CD14-positive monocyte (primary cell): ENCODE results near the gene KCTD2. TPM values are rescaled to one million over a fixed set of nuclear protein-coding genes. Genes with fewer than 3 reads are reported as not detected.

Source experiments
- DNase-seq, 3 donors: peaks; one replicate each; pipeline ENCODE4 v3.0.0-alpha.2; 2011 to 2022
- H2AFZ ChIP-seq: 2 replicates; pipeline ENCODE4 v1.6.0; 2012; ENCODE audit warnings: mild to moderate bottlenecking, low read depth, low read length, inconsistent platforms; ENCODE audit not compliant: insufficient read depth, poor library complexity, severe bottlenecking
- H3K27ac ChIP-seq, 2 donors: 1 replicate in 1 of 2; 2 replicates in 1 of 2; pipeline ENCODE4 v1.5.1; 2012 to 2013; ENCODE audit warnings: low read length in 2 of 2, control low read depth in 1 of 2, inconsistent platforms in 1 of 2, low read depth in 1 of 2, mild to moderate bottlenecking in 1 of 2
- H3K27me3 ChIP-seq, 2 donors: one replicate each; pipeline versions ENCODE4 v1.6.0 to v1.6.1; 2011 to 2013; ENCODE audit warnings: low read length in 2 of 2; ENCODE audit not compliant: control insufficient read depth in 2 of 2, insufficient read depth in 2 of 2
- H3K36me3 ChIP-seq, 2 donors: replicated peaks in 1 of 2; 1 replicate in 1 of 2; 2 replicates in 1 of 2; pipeline versions ENCODE4 v1.5.1 to v1.6.1; 2012 to 2013; ENCODE audit warnings: low read length in 2 of 2, control low read depth in 1 of 2, inconsistent platforms in 1 of 2, mild to moderate bottlenecking in 1 of 2; ENCODE audit not compliant: insufficient read depth in 2 of 2, control insufficient read depth in 1 of 2
- H3K4me1 ChIP-seq, 2 donors: 1 replicate in 1 of 2; 2 replicates in 1 of 2; pipeline versions ENCODE4 v1.5.1 to v1.6.1; 2012 to 2013; ENCODE audit warnings: low read length in 2 of 2, control low read depth in 1 of 2, inconsistent platforms in 1 of 2, mild to moderate bottlenecking in 1 of 2, moderate library complexity in 1 of 2; ENCODE audit not compliant: insufficient read depth in 2 of 2, control insufficient read depth in 1 of 2
- H3K4me2 ChIP-seq: replicated peaks from 2 replicates; pipeline ENCODE3; 2012; ENCODE audit warnings: low read length, moderate library complexity, mild to moderate bottlenecking; ENCODE audit not compliant: poor library complexity, severe bottlenecking; ENCODE audit errors: extremely low read depth
- H3K4me3 ChIP-seq, 3 experiments: fragments of 200-600 bp in 1 of 3; sonication (generic) in 1 of 3; replicated peaks in 1 of 3; 1 replicate in 2 of 3; 2 replicates in 1 of 3; pipeline ENCODE4 v1.5.1; 2011 to 2013; ENCODE audit warnings: low read length in 3 of 3, mild to moderate bottlenecking in 3 of 3, control low read depth in 2 of 3, low read depth in 2 of 3, inconsistent platforms in 1 of 3, moderate library complexity in 1 of 3
- H3K79me2 ChIP-seq: 2 replicates; pipeline ENCODE4 v1.6.0; 2012; ENCODE audit warnings: mild to moderate bottlenecking, control low read depth, inconsistent platforms, low read length, moderate library complexity; ENCODE audit not compliant: insufficient read depth
- H3K9ac ChIP-seq: 2 replicates; pipeline ENCODE4 v1.6.0; 2017; ENCODE audit warnings: low read length, mild to moderate bottlenecking; ENCODE audit not compliant: insufficient read depth, poor library complexity, severe bottlenecking
- H3K9me3 ChIP-seq, 2 donors: replicated peaks in 1 of 2; 1 replicate in 1 of 2; 2 replicates in 1 of 2; pipeline versions ENCODE4 v1.5.1 to v1.6.1; 2012 to 2013; ENCODE audit warnings: low read length in 2 of 2, control low read depth in 1 of 2; ENCODE audit not compliant: control insufficient read depth in 1 of 2, insufficient read depth in 1 of 2
- H4K20me1 ChIP-seq: 2 replicates; pipeline ENCODE4 v1.6.0; 2012; ENCODE audit warnings: mild to moderate bottlenecking, low read length, control low read depth, moderate library complexity; ENCODE audit not compliant: insufficient read depth
- H3K27ac Mint-ChIP-seq, 7 donors: one replicate each; pipeline ENCODE4 v1.8.0; 2020; ENCODE audit warnings: mild to moderate bottlenecking in 7 of 7, mixed read lengths in 7 of 7, moderate library complexity in 6 of 7, inconsistent platforms in 2 of 7
- H3K27me3 Mint-ChIP-seq, 3 donors: one replicate each; pipeline ENCODE4 v1.8.0; 2021 to 2022; ENCODE audit warnings: low read depth in 3 of 3, mild to moderate bottlenecking in 3 of 3, mixed read lengths in 3 of 3, moderate library complexity in 3 of 3, inconsistent platforms in 1 of 3
- H3K36me3 Mint-ChIP-seq, 2 donors: one replicate each; pipeline ENCODE4 v1.8.0; 2020; ENCODE audit warnings: mixed read lengths in 2 of 2, inconsistent platforms in 1 of 2, mild to moderate bottlenecking in 1 of 2
- H3K4me1 Mint-ChIP-seq: one replicate; pipeline ENCODE4 v1.8.0; 2020; ENCODE audit warnings: mild to moderate bottlenecking, mixed read lengths
- H3K4me3 Mint-ChIP-seq, 2 donors: one replicate each; pipeline ENCODE4 v1.8.0; 2020; ENCODE audit warnings: mild to moderate bottlenecking in 2 of 2, mixed read lengths in 2 of 2, moderate library complexity in 1 of 2
- H3K9me3 Mint-ChIP-seq, 7 donors: one replicate each; pipeline ENCODE4 v1.8.0; 2020 to 2022; ENCODE audit warnings: mixed read lengths in 7 of 7, mild to moderate bottlenecking in 6 of 7, moderate library complexity in 6 of 7, inconsistent platforms in 2 of 7
- CTCF ChIP-seq: fragments of 200-600 bp; IDR thresholded peaks from one replicate; pipeline ENCODE4 v1.8.0; 2022; ENCODE audit warnings: antibody characterized with exemption, mild to moderate bottlenecking
- WGBS: methylation state at CpG from one replicate; pipeline ENCODE4 v1.1.5; 2013; ENCODE audit warnings: missing lambda C conversion rate; ENCODE audit not compliant: insufficient coverage; 5-methylcytosine and 5-hydroxymethylcytosine counted together
- intact Hi-C, 2 donors: fragments of 100-400 bp; cut with micrococcal nuclease; formaldehyde crosslinking; loops; one replicate each; pipeline versions ENCODE4 v1.15.0 to v1.15.1; 2023
- polyA plus RNA-seq, 3 donors: library from polyadenylated mRNA; depleted of rRNA in 1 of 3; unstranded in 2 of 3; stranded (reverse) in 1 of 3; fragments of 300-500 nt in 2 of 3; fragments of >200 nt in 1 of 3; fragmentation: Illumina TruSeq in 2 of 3; gene quantifications; 1 replicate in 2 of 3; 2 replicates in 1 of 3; pipeline ENCODE4 v1.2.3, GENCODE V29; 2012 to 2021

KCTD2 gene
- polyA plus RNA-seq, 3 donors = 2.8 to 17.0 (median 2.9) TPM

DNA sequence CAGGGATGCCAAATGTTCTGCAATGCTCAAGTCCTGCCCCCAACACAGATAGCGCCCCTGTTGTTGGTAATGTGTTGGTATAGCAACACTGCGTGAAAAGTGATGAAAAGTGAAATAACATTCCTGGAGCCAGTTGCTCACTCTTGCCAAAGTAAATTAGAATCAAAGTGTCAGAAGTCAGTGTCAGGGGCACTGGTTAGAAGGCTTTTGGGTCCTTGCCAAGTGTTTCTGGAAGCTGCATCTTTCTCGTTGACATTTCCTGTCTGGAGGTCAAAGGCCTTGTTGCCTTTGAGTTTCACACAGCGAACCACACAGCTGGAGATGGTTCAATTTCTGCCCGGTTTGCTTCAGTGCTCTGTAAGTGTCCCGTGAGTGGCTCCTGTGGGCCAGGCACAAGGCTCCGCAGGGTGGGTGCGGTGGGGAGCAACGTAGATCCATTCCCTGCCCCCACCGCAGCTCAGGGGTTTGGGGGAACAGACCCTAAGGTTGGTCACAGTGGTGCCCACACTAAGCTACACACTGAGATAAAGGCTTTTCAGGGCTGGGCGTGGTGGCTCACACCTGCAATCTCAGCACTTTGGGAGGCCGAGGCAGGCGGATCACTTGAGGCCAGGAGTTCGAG lies 37.1 kb downstream of the KCTD2 start:
- peaks cover 14% of the 10 kb centered on the region for H3K79me2 ChIP-seq
- Mint-ChIP-seq H3K27ac (peak overlapping the region in 1 of 7 donors; percentile 1), H3K9me3 (peaks cover 0 to 4% (median 0%) of the 10 kb centered on the region in 7 donors), H3K36me3 (no peaks in the 10 kb centered on the region), H3K4me1 (peaks cover 52% of the 10 kb centered on the region), H3K27me3 (peaks cover 0 to 4% (median 1%) of the 10 kb centered on the region in 3 donors), H3K4me3 (no peak overlapping the region)
- H3K9ac ChIP-seq = no peak overlapping the region
- no peak overlapping the region for H3K27ac ChIP-seq
- intact Hi-C loops = no loop called here
- no peaks in the 10 kb centered on the region for H4K20me1 ChIP-seq
- TF ChIP-seq CTCF = no peak
- H2AFZ ChIP-seq = no peak overlapping the region
- no peak overlapping the region for H3K4me3 ChIP-seq
- H3K9me3 ChIP-seq = no peaks in the 10 kb centered on the region
- H3K36me3 ChIP-seq = no peaks in the 10 kb centered on the region
- 70% methylated on average over 7 of the region's 14 CpGs for WGBS
- H3K4me2 ChIP-seq = no peak overlapping the region
- H3K27me3 ChIP-seq = no peaks in the 10 kb centered on the region
- DNase-seq = no peak
- peaks cover 49 to 57% of the 10 kb centered on the region in 2 donors for H3K4me1 ChIP-seq

GRCh38 chr17:75086496-75087181 lies 39.6 kb downstream of the KCTD2 start:
- no peak for TF ChIP-seq CTCF
- no peak overlapping the region for H3K4me3 ChIP-seq
- intact Hi-C loops = no loop called here
- peaks cover 55% of the 10 kb centered on the region for H3K4me1 Mint-ChIP-seq
- peak overlapping the region; percentile 89 to 96 (median 92) for H3K27ac Mint-ChIP-seq
- H3K36me3 ChIP-seq = no peaks in the 10 kb centered on the region
- DNase-seq = no peak
- H3K27me3 ChIP-seq = no peaks in the 10 kb centered on the region
- H4K20me1 ChIP-seq = peaks cover 9% of the 10 kb centered on the region
- H3K27ac ChIP-seq = peak overlapping the region; percentile 88 to 91
- no peak overlapping the region for H3K9ac ChIP-seq
- H3K4me1 ChIP-seq = peaks cover 54 to 60% of the 10 kb centered on the region in 2 donors
- peaks cover 0 to 7% (median 4%) of the 10 kb centered on the region in 3 donors for H3K27me3 Mint-ChIP-seq
- peak overlapping the region in 1 of 2 donors; percentile 79 for H3K4me3 Mint-ChIP-seq
- 85% methylated on average over 11 of the region's 15 CpGs for WGBS
- peaks cover 38% of the 10 kb centered on the region for H3K79me2 ChIP-seq
- peak overlapping the region; percentile 93 for H3K4me2 ChIP-seq
- peaks cover 8 to 12% of the 10 kb centered on the region in 2 donors for H3K36me3 Mint-ChIP-seq
- no peaks in the 10 kb centered on the region for H3K9me3 Mint-ChIP-seq
- H2AFZ ChIP-seq = no peak overlapping the region
- no peaks in the 10 kb centered on the region for H3K9me3 ChIP-seq
